B cell (primary cell): ENCODE measurements around the gene CER1. TPM values are rescaled to one million over a fixed set of nuclear protein-coding genes. Genes with fewer than 3 reads are reported as not detected.

Experiments used
- ATAC-seq: fragments of 200-7000 bp; cut with Tn5 transposase; one replicate; pipeline ENCODE4 v1.10.0; 2021; ENCODE audit warnings: low read depth, mild to moderate bottlenecking, moderate number of reproducible peaks, moderate library complexity
- CTCF ChIA-PET: fragments of 350-600 bp; sonication (Branson Sonifier 250); formaldehyde crosslinking; loops from one replicate; lab custom pipeline; 2021; ENCODE audit warnings: antibody characterized with exemption, inconsistent platforms; lab: Charles Lee
- POLR2A ChIA-PET: fragments of 350-600 bp; sonication (Branson Sonifier 250); formaldehyde crosslinking; loops from one replicate; lab custom pipeline; 2021; ENCODE audit warnings: antibody characterized with exemption; lab: Charles Lee
- DNase-seq: peaks from one replicate; pipeline ENCODE4 v3.0.0; 2013
- H2AFZ ChIP-seq: 2 replicates; pipeline ENCODE4 v1.6.1; 2012; ENCODE audit warnings: mild to moderate bottlenecking, low read depth, low read length; ENCODE audit not compliant: insufficient read depth, poor library complexity, severe bottlenecking
- H3K27ac ChIP-seq, 2 donors: 1 replicate in 1 of 2; 2 replicates in 1 of 2; pipeline ENCODE4 v1.5.1; 2012 to 2013; ENCODE audit warnings: low read length in 2 of 2, mild to moderate bottlenecking in 2 of 2, moderate library complexity in 1 of 2
- H3K27me3 ChIP-seq, 4 experiments: fragments of 200-600 bp in 1 of 4; sonication (generic) in 1 of 4; replicated peaks in 1 of 4; 1 replicate in 2 of 4; 2 replicates in 2 of 4; pipeline versions ENCODE4 v1.6.1 to v1.7.0; 2013 to 2016; ENCODE audit warnings: low read length in 3 of 4, mild to moderate bottlenecking in 2 of 4, mixed read lengths in 1 of 4, moderate library complexity in 1 of 4; ENCODE audit not compliant: insufficient read depth in 4 of 4, control insufficient read depth in 3 of 4; ENCODE audit errors: control extremely low read depth in 1 of 4
- H3K36me3 ChIP-seq, 2 experiments: replicated peaks in 1 of 2; 1 replicate in 1 of 2; 2 replicates in 1 of 2; pipeline versions ENCODE4 v1.6.1 to v1.7.1; 2013; ENCODE audit warnings: low read length in 1 of 2; ENCODE audit not compliant: insufficient read depth in 2 of 2, control insufficient read depth in 1 of 2; ENCODE audit errors: control extremely low read depth in 1 of 2, extremely low read depth in 1 of 2
- H3K4me1 ChIP-seq, 2 donors: fragments of 200-600 bp in 1 of 2; sonication (generic) in 1 of 2; 1 replicate in 1 of 2; 2 replicates in 1 of 2; pipeline versions ENCODE4 v1.5.1 to v1.6.1; 2013 to 2017; ENCODE audit warnings: low read length in 2 of 2; ENCODE audit not compliant: control insufficient read depth in 2 of 2, insufficient read depth in 2 of 2
- H3K4me2 ChIP-seq: replicated peaks from 2 replicates; pipeline ENCODE3; 2012; ENCODE audit warnings: mild to moderate bottlenecking, low read depth, low read length; ENCODE audit not compliant: poor library complexity, severe bottlenecking
- H3K4me3 ChIP-seq, 5 experiments: fragments of 200-600 bp in 1 of 5; sonication (generic) in 1 of 5; 1 replicate in 3 of 5; 2 replicates in 2 of 5; pipeline versions ENCODE4 v1.5.1 to v1.7.0; 2011 to 2016; ENCODE audit warnings: low read length in 4 of 5, mild to moderate bottlenecking in 4 of 5, low read depth in 2 of 5, control low read depth in 1 of 5, moderate library complexity in 1 of 5; ENCODE audit not compliant: insufficient read depth in 1 of 5; ENCODE audit errors: control extremely low read depth in 1 of 5, extremely low read depth in 1 of 5
- H3K79me2 ChIP-seq: fragments of 200-600 bp; sonication (generic); one replicate; pipeline ENCODE4 v1.6.0; 2016; ENCODE audit warnings: low read length; ENCODE audit not compliant: control insufficient read depth, insufficient read depth
- H3K9ac ChIP-seq: fragments of 200-600 bp; sonication (generic); 2 replicates; pipeline ENCODE4 v1.6.1; 2017; ENCODE audit warnings: mild to moderate bottlenecking, low read length, moderate library complexity
- H3K9me3 ChIP-seq, 3 donors: one replicate each; pipeline versions ENCODE4 v1.6.1 to v1.7.1; 2013; ENCODE audit warnings: low read length in 2 of 3; ENCODE audit not compliant: control insufficient read depth in 2 of 3, insufficient read depth in 1 of 3; ENCODE audit errors: control extremely low read depth in 1 of 3
- H4K20me1 ChIP-seq: 2 replicates; pipeline ENCODE4 v1.6.0; 2012; ENCODE audit warnings: mild to moderate bottlenecking, low read length; ENCODE audit not compliant: insufficient read depth, control insufficient read depth, poor library complexity, severe bottlenecking
- H3K27ac Mint-ChIP-seq: one replicate; pipeline ENCODE4 v1.8.0; 2021; ENCODE audit warnings: mixed read lengths
- H3K27me3 Mint-ChIP-seq: one replicate; pipeline ENCODE4 v1.8.0; 2021; ENCODE audit warnings: mixed read lengths
- H3K4me1 Mint-ChIP-seq: one replicate; pipeline ENCODE4 v1.8.0; 2021; ENCODE audit warnings: mixed read lengths
- H3K4me3 Mint-ChIP-seq: one replicate; pipeline ENCODE4 v1.8.0; 2021; ENCODE audit warnings: mixed read lengths
- H3K9me3 Mint-ChIP-seq: one replicate; pipeline ENCODE4 v1.8.0; 2022; ENCODE audit warnings: mixed read lengths; ENCODE audit not compliant: insufficient read depth
- EZH2 ChIP-seq: IDR thresholded peaks from 2 replicates; pipeline ENCODE4 v1.6.1; 2012; ENCODE audit warnings: borderline replicate concordance, low read depth, mild to moderate bottlenecking, moderate library complexity, low read length; ENCODE audit not compliant: insufficient read depth, poor library complexity, severe bottlenecking
- WGBS: methylation state at CpG from one replicate; pipeline ENCODE4 v1.1.5; 2013; ENCODE audit warnings: missing lambda C conversion rate; ENCODE audit not compliant: insufficient coverage; 5-methylcytosine and 5-hydroxymethylcytosine counted together
- intact Hi-C: fragments of 100-400 bp; cut with micrococcal nuclease; formaldehyde crosslinking; loops from one replicate; pipeline ENCODE4 v1.10.0; 2022
- polyA plus RNA-seq: library from polyadenylated mRNA; depleted of rRNA; stranded (reverse); fragments of >200 nt; gene quantifications from 2 replicates; pipeline ENCODE4 v1.2.3, GENCODE V29; 2012
- total RNA-seq, 2 donors: library from RNA; stranded (reverse); fragments of 120-200 nt in 1 of 2; gene quantifications; 1 replicate in 1 of 2; 2 replicates in 1 of 2; pipeline versions ENCODE4 v1.2.3 to v1.2.4, GENCODE V29; 2013 to 2022
- TF ChIP-seq, protein P1 (sequence below): fragments of 200-600 bp; IDR thresholded peaks from one replicate; pipeline ENCODE4 v1.8.0; 2022; ENCODE audit warnings: antibody characterized with exemption, mild to moderate bottlenecking

CER1 gene
- total and polyA plus RNA-seq, 2 donors (not counting 1 experiment from before 2014, with no cell fraction given) = not detected

- POLR2A ChIA-PET = no interaction called here
- Histone ChIP-seq H3K9me3 (no peaks in the 10 kb centered on the region), H3K4me2 (no peak overlapping the region), H4K20me1 (peaks cover 6% of the 10 kb centered on the region), H2AFZ (no peak overlapping the region), H3K36me3 (peaks cover 0 to 19% of the 10 kb centered on the region in 2 experiments), H3K27me3 (no peaks in the 10 kb centered on the region), H3K9ac (no peak overlapping the region), H3K4me1 (no peaks in the 10 kb centered on the region), H3K4me3 (no peak overlapping the region), H3K79me2 (peaks cover 13% of the 10 kb centered on the region), H3K27ac (no peak overlapping the region)
- DNase-seq (no peak), ATAC-seq (no peak)
- no peak overlapping the region for H3K27ac Mint-ChIP-seq
- no peaks in the 10 kb centered on the region for H3K9me3 Mint-ChIP-seq
- WGBS = no CpG with 5 or more reads among the region's 3 CpGs
- CTCF ChIA-PET = interaction anchor here (1.8 kb wide), 1 partner anchor 10 kb away, joined by 7 read pairs; no protein-coding TSS in a partner anchor
- peaks cover 12% of the 10 kb centered on the region for H3K4me1 Mint-ChIP-seq
- no peak overlapping the region for H3K4me3 Mint-ChIP-seq
- no peaks in the 10 kb centered on the region for H3K27me3 Mint-ChIP-seq
- intact Hi-C loops = no loop called here
- no peak for TF ChIP-seq EZH2
- TF ChIP-seq, protein P1, sequence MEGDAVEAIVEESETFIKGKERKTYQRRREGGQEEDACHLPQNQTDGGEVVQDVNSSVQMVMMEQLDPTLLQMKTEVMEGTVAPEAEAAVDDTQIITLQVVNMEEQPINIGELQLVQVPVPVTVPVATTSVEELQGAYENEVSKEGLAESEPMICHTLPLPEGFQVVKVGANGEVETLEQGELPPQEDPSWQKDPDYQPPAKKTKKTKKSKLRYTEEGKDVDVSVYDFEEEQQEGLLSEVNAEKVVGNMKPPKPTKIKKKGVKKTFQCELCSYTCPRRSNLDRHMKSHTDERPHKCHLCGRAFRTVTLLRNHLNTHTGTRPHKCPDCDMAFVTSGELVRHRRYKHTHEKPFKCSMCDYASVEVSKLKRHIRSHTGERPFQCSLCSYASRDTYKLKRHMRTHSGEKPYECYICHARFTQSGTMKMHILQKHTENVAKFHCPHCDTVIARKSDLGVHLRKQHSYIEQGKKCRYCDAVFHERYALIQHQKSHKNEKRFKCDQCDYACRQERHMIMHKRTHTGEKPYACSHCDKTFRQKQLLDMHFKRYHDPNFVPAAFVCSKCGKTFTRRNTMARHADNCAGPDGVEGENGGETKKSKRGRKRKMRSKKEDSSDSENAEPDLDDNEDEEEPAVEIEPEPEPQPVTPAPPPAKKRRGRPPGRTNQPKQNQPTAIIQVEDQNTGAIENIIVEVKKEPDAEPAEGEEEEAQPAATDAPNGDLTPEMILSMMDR = no peak
Observed at GRCh38 chr9:14671377-14671776, 51.2 kb downstream of the CER1 start.

DNA sequence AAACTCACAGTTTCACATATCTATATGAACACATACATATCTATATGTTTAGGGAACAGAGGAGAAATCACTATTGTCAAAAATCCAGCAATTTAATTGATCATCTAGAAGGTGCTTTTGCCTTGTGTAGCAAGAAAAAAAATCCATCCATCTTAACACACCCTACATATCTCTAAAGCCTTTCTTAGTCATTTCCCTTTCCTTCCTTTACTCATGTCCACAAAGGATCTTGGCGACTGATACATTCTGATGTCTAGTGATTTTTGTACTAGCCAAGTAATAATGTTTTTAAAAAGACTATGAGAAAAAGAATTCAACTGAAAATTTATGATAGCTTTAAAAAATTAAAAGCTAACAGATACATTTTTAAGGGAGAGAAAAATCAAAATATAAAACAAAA is 51.8 kb downstream of the CER1 start:
- no peaks in the 10 kb centered on the region for H3K27me3 Mint-ChIP-seq
- no peaks in the 10 kb centered on the region for H3K9me3 Mint-ChIP-seq
- H3K27ac Mint-ChIP-seq = no peak overlapping the region
- intact Hi-C loops = no loop called here
- ATAC-seq (no peak), DNase-seq (no peak)
- Histone ChIP-seq H4K20me1 (peaks cover 6% of the 10 kb centered on the region), H3K4me2 (no peak overlapping the region), H3K27me3 (no peaks in the 10 kb centered on the region), H3K27ac (no peak overlapping the region), H3K79me2 (peaks cover 13% of the 10 kb centered on the region), H3K36me3 (peaks cover 0 to 18% of the 10 kb centered on the region in 2 experiments), H3K4me1 (no peaks in the 10 kb centered on the region), H3K9me3 (no peaks in the 10 kb centered on the region), H3K9ac (no peak overlapping the region), H3K4me3 (no peak overlapping the region), H2AFZ (no peak overlapping the region)
- no CpG with 5 or more reads among the region's 1 CpG for WGBS
- ChIA-PET CTCF (interaction anchor here (1.8 kb wide), 1 partner anchor 9 kb away, joined by 7 read pairs; no protein-coding TSS in a partner anchor), POLR2A (no interaction called here)
- H3K4me1 Mint-ChIP-seq = peaks cover 9% of the 10 kb centered on the region
- TF ChIP-seq EZH2 = no peak
- TF ChIP-seq, protein P1 = no peak
- no peak overlapping the region for H3K4me3 Mint-ChIP-seq

Other genes with a start within 250 kb of the CER1 start
- gene ZDHHC21, start 29.3 kb downstream of the CER1 start, total RNA-seq = 35.5 and 39.7 TPM in 2 replicates
- 10.3 and 13.0 TPM in 2 replicates for gene ZDHHC21, start 29.3 kb downstream of the CER1 start, polyA plus RNA-seq
- gene FREM1, start 187.7 kb upstream of the CER1 start, total RNA-seq = not detected in 2 replicates
- gene FREM1, start 187.7 kb upstream of the CER1 start, polyA plus RNA-seq = not detected in 2 replicates